Activated CD4-positive, alpha-beta T cell treated with anti-CD3 and anti-CD28 coated beads, Interleukin-2, amount 10 ng/mL, durations not matched to agents 24 days and 14 days (primary cell): ENCODE data around the gene IL17A. TPM values are rescaled to one million over a fixed set of nuclear protein-coding genes. Genes with fewer than 3 reads are reported as not detected.

Source experiments
- total RNA-seq: library from RNA; stranded (reverse); gene quantifications from 2 replicates; pipeline ENCODE4 v1.2.3, GENCODE V29; 2022

IL17A gene
- total RNA-seq, 1 donor from 2014 or later = not detected

Other genes with a start within 250 kb of the IL17A start
- not detected in 2 replicates for gene PKHD1, start 98.8 kb upstream of the IL17A start, total RNA-seq
- gene IL17F, start 58.1 kb downstream of the IL17A start, total RNA-seq = not detected in 2 replicates
- 239 and 240 TPM in 2 replicates for gene MCM3, start 98.4 kb downstream of the IL17A start, total RNA-seq
- gene PAQR8, start 175.8 kb downstream of the IL17A start, total RNA-seq = 4.5 and 4.8 TPM in 2 replicates
- 1.5 and 1.7 TPM in 2 replicates for gene EFHC1, start 234.0 kb downstream of the IL17A start, total RNA-seq